Measurements from ENCODE around the gene ZNF556. TPM values are rescaled to one million over a fixed set of nuclear protein-coding genes. Genes with fewer than 3 reads are reported as not detected.

The ZNF556 gene
- polyA plus RNA-seq, 2 of the 4 experiments (the other 2 are of a cell fraction): not detected

DNA sequence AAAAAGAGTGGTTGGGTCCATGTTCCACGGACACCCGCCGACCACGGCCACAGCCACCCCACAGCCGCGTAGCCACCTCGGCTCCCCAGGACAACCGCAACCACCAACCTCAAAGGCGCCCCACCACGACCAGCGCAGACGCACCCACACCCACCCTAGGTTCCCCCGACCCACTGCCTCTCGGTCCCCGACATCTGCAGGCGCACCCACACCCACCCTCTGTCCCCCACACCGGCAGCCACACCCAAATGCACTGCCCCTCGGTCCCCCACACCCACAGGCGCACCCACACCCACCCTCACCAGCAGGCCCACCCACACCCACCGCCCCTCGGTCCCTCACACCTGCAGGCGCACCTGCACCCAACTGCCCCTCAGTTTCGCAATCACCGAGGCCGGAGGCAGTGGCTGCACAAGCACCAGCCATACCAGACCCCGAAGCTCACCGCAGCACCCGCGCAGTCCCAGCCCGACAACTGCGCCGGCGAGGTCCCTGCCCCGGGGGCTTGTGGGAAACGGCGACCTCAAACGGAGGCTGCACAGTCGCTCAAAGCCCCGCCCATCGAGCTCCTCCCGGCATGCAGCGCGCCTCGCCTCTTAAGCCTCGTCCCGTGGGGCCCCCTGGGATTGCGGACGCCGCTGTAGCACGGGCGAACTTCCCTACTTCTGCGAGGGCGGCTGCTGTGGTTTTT is 59.4 kb downstream of the ZNF556 start:
- H3K4me1 ChIP-seq: no peaks in the 10 kb centered on the region
- ChIA-PET CTCF (interaction anchor here (0.6 kb wide), 1 partner anchor 106 kb away, joined by 3 read pairs; no protein-coding TSS in a partner anchor), POLR2A (no interaction called here)
- DNase-seq (ENCODE audit: low read depth in 1 of 2, low spot score in 1 of 2) (no peak), FAIRE-seq (no peak), ATAC-seq (no peak)
- TF ChIP-seq, protein P1, sequence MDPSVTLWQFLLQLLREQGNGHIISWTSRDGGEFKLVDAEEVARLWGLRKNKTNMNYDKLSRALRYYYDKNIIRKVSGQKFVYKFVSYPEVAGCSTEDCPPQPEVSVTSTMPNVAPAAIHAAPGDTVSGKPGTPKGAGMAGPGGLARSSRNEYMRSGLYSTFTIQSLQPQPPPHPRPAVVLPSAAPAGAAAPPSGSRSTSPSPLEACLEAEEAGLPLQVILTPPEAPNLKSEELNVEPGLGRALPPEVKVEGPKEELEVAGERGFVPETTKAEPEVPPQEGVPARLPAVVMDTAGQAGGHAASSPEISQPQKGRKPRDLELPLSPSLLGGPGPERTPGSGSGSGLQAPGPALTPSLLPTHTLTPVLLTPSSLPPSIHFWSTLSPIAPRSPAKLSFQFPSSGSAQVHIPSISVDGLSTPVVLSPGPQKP (IDR thresholded peaks at IDR 0.05; ENCODE audit: low read depth, low read length): no peak
- TF ChIP-seq CBX2 (IDR thresholded peaks at IDR 0.05; ENCODE audit: borderline replicate concordance, low read depth) (no peak), TFCP2L1 (CRISPR knock-in tag; IDR thresholded peaks at IDR 0.05) (no peak), ESRRA (IDR thresholded peaks at IDR 0.05; ENCODE audit: borderline replicate concordance, low read length) (no peak), SREBF2 (IDR thresholded peaks at IDR 0.05) (no peak), POLR2A (IDR thresholded peaks at IDR 0.05; ENCODE audit: low read length) (no peak), CHD4 (IDR thresholded peaks at IDR 0.05; ENCODE audit: borderline replicate concordance) (no peak), HEYL (CRISPR knock-in tag; IDR thresholded peaks at IDR 0.05) (no peak), KDM1A (IDR thresholded peaks at IDR 0.05; ENCODE audit: low read depth) (no peak), CBX8 (IDR thresholded peaks at IDR 0.05) (no peak), RCOR1 (IDR thresholded peaks at IDR 0.05; ENCODE audit: low read depth, low read length) (no peak), FOSB (CRISPR knock-in tag; IDR thresholded peaks at IDR 0.05) (no peak), EP300 (IDR thresholded peaks at IDR 0.05) (no peak), HOXB13 (CRISPR knock-in tag; IDR thresholded peaks at IDR 0.05; ENCODE audit: low read depth) (no peak), ZFP36 (IDR thresholded peaks at IDR 0.05; ENCODE audit: borderline replicate concordance, partially characterized antibody) (no peak), MAZ (IDR thresholded peaks at IDR 0.05; ENCODE audit: borderline replicate concordance, low read depth, low read length) (no peak), HOXA7 (CRISPR knock-in tag; IDR thresholded peaks at IDR 0.05) (no peak), MAFK (IDR thresholded peaks at IDR 0.05; ENCODE audit: partially characterized antibody) (no peak)
- TF ChIP-seq, protein P2, sequence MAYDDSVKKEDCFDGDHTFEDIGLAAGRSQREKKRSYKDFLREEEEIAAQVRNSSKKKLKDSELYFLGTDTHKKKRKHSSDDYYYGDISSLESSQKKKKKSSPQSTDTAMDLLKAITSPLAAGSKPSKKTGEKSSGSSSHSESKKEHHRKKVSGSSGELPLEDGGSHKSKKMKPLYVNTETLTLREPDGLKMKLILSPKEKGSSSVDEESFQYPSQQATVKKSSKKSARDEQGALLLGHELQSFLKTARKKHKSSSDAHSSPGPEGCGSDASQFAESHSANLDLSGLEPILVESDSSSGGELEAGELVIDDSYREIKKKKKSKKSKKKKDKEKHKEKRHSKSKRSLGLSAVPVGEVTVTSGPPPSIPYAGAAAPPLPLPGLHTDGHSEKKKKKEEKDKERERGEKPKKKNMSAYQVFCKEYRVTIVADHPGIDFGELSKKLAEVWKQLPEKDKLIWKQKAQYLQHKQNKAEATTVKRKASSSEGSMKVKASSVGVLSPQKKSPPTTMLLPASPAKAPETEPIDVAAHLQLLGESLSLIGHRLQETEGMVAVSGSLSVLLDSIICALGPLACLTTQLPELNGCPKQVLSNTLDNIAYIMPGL (CRISPR knock-in tag; IDR thresholded peaks at IDR 0.05; ENCODE audit: borderline replicate concordance): no peak
- TF ChIP-seq, protein P3, sequence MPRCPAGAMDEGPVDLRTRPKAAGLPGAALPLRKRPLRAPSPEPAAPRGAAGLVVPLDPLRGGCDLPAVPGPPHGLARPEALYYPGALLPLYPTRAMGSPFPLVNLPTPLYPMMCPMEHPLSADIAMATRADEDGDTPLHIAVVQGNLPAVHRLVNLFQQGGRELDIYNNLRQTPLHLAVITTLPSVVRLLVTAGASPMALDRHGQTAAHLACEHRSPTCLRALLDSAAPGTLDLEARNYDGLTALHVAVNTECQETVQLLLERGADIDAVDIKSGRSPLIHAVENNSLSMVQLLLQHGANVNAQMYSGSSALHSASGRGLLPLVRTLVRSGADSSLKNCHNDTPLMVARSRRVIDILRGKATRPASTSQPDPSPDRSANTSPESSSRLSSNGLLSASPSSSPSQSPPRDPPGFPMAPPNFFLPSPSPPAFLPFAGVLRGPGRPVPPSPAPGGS (IDR thresholded peaks at IDR 0.05): no peak
- no peak overlapping the region for H3K4me3 ChIP-seq
- no peak overlapping the region for H3K4me2 ChIP-seq
- H3K9me3 ChIP-seq: peaks cover 35% of the 10 kb centered on the region
- WGBS (ENCODE audit: missing lambda C conversion rate): 99% methylated on average over 24 of the region's 53 CpGs
- H3K27ac ChIP-seq: no peak overlapping the region

DNA sequence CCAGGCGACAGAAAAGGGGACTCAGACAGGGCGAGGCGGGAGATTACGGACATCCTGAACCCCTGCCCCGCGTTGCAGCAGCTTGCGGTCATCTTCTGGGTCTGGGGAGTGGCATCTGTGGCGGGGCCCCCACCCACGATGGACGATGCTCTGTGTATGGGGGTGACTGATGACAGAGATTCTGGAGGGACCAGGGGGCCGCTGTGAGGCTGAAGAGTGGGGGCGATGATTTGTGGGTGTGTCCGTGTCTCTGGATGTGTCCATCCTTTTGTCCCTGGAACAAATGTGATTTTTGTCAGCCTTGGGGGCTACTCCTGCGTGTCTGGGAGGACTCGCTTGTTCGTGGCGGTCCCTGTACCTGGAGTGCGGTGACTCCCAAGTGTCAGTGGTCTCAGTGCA is 59.9 kb downstream of the ZNF556 start:
- no peak for ATAC-seq
- Histone ChIP-seq H3K4me1 (no peaks in the 10 kb centered on the region), H3K4me2 (no peak overlapping the region), H3K27ac (no peak overlapping the region), H3K4me3 (no peak overlapping the region), H3K9me3 (peaks cover 30% of the 10 kb centered on the region)
- FAIRE-seq: no peak
- no peak for DNase-seq (ENCODE audit: low read depth in 1 of 2, low spot score in 1 of 2)
- 96% methylated on average over 11 of the region's 18 CpGs for WGBS (ENCODE audit: missing lambda C conversion rate)
- TF ChIP-seq FOSL2 (IDR thresholded peaks at IDR 0.05): no peak
- no peak for TF ChIP-seq FOSL2 (CRISPR knock-in tag; IDR thresholded peaks at IDR 0.05)
- no peak for TF ChIP-seq CBX2 (IDR thresholded peaks at IDR 0.05; ENCODE audit: borderline replicate concordance, low read depth)
- TF ChIP-seq, protein P4, sequence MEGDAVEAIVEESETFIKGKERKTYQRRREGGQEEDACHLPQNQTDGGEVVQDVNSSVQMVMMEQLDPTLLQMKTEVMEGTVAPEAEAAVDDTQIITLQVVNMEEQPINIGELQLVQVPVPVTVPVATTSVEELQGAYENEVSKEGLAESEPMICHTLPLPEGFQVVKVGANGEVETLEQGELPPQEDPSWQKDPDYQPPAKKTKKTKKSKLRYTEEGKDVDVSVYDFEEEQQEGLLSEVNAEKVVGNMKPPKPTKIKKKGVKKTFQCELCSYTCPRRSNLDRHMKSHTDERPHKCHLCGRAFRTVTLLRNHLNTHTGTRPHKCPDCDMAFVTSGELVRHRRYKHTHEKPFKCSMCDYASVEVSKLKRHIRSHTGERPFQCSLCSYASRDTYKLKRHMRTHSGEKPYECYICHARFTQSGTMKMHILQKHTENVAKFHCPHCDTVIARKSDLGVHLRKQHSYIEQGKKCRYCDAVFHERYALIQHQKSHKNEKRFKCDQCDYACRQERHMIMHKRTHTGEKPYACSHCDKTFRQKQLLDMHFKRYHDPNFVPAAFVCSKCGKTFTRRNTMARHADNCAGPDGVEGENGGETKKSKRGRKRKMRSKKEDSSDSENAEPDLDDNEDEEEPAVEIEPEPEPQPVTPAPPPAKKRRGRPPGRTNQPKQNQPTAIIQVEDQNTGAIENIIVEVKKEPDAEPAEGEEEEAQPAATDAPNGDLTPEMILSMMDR (IDR thresholded peaks at IDR 0.05): no peak
- TF ChIP-seq, protein P5, sequence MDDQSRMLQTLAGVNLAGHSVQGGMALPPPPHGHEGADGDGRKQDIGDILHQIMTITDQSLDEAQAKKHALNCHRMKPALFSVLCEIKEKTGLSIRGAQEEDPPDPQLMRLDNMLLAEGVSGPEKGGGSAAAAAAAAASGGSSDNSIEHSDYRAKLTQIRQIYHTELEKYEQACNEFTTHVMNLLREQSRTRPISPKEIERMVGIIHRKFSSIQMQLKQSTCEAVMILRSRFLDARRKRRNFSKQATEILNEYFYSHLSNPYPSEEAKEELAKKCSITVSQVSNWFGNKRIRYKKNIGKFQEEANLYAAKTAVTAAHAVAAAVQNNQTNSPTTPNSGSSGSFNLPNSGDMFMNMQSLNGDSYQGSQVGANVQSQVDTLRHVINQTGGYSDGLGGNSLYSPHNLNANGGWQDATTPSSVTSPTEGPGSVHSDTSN (IDR thresholded peaks at IDR 0.05): no peak
- no peak for TF ChIP-seq CHD4 (IDR thresholded peaks at IDR 0.05; ENCODE audit: borderline replicate concordance)
- no peak for TF ChIP-seq MAFK (IDR thresholded peaks at IDR 0.05; ENCODE audit: partially characterized antibody)
- TF ChIP-seq HOXB13 (CRISPR knock-in tag; IDR thresholded peaks at IDR 0.05; ENCODE audit: low read depth): no peak
- TF ChIP-seq JUNB (IDR thresholded peaks at IDR 0.05): no peak
- no peak for TF ChIP-seq GATA3 (IDR thresholded peaks at IDR 0.05; ENCODE audit: borderline replicate concordance)
- no peak for TF ChIP-seq CBX8 (IDR thresholded peaks at IDR 0.05)
- TF ChIP-seq RARB (CRISPR knock-in tag; IDR thresholded peaks at IDR 0.05): no peak
- TF ChIP-seq SMC3 (IDR thresholded peaks at IDR 0.05): no peak
- TF ChIP-seq, protein P6, sequence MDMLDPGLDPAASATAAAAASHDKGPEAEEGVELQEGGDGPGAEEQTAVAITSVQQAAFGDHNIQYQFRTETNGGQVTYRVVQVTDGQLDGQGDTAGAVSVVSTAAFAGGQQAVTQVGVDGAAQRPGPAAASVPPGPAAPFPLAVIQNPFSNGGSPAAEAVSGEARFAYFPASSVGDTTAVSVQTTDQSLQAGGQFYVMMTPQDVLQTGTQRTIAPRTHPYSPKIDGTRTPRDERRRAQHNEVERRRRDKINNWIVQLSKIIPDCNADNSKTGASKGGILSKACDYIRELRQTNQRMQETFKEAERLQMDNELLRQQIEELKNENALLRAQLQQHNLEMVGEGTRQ (IDR thresholded peaks at IDR 0.05): no peak
- CTCF ChIA-PET: no interaction called here
- POLR2A ChIA-PET: no interaction called here

Data from A549 (cell line).